GM21825 (cell line): ENCODE measurements around the gene RRP12.

ENCODE experiments used
- ATAC-seq: cut with Tn5 transposase; IDR thresholded peaks from one replicate; pipeline ENCODE4 v1.9.1; 2021; ENCODE audit warnings: mild to moderate bottlenecking, moderate library complexity; ENCODE audit not compliant: unreplicated experiment

Gene RRP12

GRCh38 chr10:97336446-97336845 lies 64.7 kb downstream of the RRP12 start:
- no peak for ATAC-seq

GRCh38 chr10:97336006-97336405 lies 65.1 kb downstream of the RRP12 start:
- no peak for ATAC-seq

DNA sequence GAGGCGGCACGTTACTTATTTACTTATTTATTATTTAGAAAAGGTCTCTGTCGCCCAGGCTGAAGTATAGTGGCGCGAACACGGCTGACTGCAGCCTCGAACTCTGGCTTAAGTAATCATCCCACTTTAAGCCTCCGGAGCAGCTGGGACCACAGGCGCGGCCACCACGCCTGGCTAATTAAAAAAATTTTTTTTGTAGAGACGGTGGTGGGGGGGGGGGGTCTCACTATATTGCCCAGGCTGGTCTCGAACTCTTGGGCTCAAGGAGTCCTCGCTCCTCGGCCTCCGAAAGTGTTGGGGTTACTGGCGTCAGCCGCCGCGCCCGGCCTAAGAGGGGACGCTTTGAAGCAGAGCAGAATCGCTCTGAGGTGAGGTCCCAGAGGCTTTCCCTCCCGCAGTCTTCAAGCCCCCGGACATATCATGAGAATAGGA lies 65.9 kb downstream of the RRP12 start:
- ATAC-seq, result no peak

DNA sequence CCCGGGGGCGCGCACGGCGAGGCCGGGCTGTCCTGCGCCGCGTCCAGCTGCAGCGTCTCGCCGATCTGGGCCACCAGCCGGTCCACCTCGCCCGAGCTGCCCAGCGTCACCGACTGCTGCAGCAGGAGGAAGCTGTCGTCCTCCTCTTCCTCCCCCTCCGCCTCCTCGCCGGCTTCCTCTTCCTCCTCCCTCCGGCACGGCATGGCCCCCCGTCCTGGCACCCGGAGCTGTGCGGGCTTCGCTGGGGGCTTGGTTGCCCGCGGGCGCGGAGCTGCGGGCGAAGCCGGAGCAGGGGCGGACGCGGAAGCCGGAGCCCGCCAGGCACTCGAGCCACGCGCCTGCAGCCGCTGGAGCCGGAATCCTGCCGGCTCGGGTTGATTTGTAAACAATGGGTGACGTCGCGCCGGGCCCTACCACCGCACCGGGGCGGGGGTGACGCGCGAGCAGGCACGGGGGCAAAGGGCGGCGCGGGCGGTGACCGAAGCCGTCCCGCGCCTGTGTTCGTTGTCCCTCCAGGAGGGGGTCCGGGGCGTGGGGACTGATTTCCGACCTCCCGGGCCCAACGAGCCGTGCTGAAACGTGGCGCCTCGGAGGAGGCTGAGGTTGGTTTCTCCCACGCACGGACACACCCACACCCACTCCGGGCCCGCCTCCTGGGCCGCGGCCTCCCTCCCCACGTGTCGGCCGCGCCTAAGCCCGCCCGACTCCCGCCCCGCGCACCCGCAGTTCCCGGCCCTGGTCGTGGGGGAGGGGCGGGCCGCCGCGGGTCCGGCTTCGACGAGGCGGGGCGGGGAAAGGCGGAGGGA lies 66.6 kb downstream of the RRP12 start, which contains the start of gene FRAT2:
Gene FRAT2, minus strand, starts transcription at position 360 of the 806 bp plus-strand sequence. Its CDS starts 157 bp downstream, at position 203.
- ATAC-seq, result peak; percentile 78

- peak; percentile 21 for ATAC-seq
Measured at GRCh38 chr10:97333601-97334369, 67.4 kb downstream of the RRP12 start.

DNA sequence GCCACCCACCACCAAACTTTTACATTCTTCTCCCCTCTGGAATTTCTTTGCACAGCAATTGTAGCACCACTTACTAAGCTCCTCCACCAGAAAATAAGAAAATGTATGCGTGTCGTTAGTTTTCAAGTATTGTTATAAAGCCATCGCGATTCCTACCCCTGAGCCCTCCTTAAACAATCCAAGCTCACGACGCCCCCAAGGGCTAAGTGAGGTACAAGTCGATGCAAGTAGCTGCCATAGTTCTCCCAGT lies 67.9 kb downstream of the RRP12 start:
- no peak for ATAC-seq

- no peak for ATAC-seq
Measured at GRCh38 chr10:97332591-97333350, 68.4 kb downstream of the RRP12 start.

GRCh38 chr10:97331153-97331703 lies 69.9 kb downstream of the RRP12 start:
- ATAC-seq, result no peak

DNA sequence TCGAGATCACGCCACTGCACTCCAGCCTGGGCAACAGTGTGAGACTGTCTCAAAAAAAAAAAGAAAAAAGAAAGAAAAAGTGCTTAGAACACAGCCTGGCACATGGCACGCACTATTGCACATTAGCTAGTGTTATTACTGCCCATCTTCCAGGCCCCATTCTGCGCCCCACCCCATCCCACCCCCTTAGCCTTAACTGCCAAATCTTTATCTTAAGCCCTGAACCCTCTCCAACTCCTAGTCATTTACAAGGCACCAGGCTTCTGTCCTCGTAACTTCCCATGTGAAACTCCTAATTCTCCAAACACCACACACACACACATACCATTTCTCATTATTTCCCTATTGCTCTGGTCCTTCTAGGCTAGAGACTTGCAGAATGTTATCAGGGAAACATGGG lies 71.4 kb downstream of the RRP12 start:
- no peak for ATAC-seq

DNA sequence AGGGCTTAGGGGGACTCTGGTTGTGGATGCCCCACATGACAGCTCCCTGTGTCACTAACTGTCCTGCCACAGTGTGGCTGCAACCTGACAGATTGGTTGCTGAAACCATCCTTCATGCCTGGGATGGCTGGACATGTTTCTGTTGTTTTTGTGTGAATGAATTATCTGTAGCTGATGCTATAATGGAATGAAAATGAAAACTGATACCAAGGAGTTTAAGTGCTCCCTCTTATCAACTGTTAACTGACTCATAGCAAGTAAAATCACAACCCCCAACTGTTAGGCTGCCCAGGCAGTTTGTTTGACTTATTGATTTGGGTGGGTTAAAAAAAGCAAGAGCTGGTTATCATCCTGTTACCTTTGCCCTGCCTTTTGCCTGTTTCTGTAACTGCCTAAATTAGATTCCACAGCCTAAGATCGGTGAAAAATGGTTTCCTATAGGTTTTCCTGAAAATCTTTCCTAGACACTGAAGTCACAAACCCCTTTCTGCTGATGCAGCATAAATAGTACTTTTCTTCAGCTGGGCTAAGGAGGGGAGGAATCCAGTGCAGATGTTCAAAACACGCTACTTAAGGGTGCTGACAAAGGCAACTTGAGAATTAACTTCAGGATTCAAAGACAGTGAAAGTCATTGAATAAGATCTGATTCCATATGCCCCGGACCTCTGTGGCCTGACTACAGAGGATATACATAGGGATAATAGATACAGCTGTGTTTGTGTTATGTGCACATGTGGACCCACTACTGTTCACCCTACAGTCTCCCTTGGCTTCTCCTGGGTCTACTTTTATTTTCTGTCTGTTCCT lies 72.3 kb downstream of the RRP12 start:
- no peak for ATAC-seq

- ATAC-seq, result no peak
Measured at GRCh38 chr10:97327348-97328294, 73.5 kb downstream of the RRP12 start.

DNA sequence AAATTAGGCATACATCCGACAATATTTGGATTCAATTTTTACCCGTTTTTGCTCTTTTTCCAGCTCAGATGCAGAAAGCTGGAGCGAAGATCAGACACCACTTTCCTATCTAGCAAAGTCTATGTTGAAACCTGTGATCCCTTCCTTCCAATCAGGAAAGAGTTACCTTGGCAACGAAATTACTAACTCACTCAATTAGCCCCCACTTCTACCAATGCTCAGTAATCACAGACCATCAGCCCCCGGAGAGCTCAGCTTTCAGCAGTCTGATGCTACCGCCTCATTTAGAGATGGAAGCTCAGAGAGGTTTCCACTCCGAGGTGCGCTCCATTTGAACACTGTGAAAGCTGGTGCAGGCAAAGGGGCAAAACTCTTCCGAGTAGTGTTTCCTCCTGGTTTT lies 75.4 kb downstream of the RRP12 start:
- no peak for ATAC-seq

DNA sequence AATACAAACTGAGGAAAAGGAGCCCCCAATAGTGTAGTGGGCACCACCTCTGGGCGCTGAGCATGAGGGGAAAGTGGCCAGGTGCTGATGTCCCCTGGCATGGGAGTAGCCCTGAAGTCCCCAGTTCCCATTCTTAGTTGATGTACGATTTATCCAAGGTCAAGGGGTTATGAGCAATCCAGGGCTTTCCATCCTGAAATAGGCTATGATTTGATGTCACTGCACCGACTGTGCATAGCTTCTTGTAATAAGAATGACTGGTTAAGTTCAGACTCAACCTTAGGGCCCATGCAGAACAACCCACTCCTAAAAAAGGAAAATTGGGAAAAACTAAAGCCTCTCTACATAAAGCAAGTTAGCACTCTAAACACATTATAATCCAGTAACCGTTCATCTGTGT lies 77.6 kb downstream of the RRP12 start:
- no peak for ATAC-seq

DNA sequence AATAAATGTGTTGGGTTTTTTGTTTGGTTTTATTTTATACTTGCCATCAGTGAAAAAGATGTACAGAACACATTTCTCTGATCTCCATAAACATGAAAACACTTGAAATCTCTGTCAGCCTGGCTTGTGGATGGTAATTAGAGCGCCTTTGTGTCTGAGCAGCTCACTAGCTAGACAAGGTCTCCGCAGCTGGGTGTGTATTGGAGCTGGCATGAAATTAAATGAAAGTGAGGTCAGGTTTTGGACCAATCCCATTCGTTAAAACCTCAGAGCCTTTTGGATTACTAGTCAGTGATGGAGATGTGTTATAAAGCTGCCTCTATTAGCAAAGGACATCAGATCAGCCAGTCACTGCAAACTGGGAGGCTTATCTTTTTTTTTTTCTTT lies 79.3 kb downstream of the RRP12 start:
- ATAC-seq, result no peak

DNA sequence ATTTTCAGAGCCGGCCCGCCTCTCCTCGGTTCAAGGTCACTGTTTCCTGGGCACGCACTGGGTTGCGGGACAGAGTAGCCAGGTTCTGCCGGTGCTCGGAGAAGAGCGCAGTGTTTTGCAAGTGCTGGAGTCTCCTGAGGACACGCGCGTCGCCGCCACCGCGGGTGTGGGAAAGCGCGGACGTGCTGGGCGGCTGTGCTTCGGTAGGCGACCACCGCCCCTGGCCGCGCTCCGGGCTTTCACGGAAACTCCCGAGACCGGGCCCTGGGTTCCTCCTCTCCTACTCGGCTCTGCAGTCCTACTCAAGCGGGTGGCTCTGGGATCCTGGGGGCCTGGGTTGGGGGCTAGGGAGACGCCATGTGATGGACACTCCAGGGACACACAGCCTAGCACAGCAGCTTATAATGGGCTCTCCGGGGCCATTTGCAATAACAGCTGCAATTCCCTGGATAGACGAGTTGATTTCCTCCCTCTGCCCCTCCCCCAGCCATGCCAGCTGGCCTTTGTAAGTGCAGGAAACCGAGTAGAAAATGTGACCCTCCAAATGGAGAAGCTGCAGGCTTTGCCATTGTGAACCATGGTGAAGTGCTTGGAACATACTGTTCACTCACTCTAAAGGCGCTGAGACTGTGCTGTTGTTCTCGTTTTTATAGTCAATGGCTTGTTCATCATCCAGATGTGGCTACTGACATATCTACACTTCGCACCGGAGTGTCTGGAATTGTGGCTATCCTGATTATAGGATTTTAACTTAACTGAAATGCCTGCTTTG lies 79.9 kb downstream of the RRP12 start:
- ATAC-seq, result no peak

DNA sequence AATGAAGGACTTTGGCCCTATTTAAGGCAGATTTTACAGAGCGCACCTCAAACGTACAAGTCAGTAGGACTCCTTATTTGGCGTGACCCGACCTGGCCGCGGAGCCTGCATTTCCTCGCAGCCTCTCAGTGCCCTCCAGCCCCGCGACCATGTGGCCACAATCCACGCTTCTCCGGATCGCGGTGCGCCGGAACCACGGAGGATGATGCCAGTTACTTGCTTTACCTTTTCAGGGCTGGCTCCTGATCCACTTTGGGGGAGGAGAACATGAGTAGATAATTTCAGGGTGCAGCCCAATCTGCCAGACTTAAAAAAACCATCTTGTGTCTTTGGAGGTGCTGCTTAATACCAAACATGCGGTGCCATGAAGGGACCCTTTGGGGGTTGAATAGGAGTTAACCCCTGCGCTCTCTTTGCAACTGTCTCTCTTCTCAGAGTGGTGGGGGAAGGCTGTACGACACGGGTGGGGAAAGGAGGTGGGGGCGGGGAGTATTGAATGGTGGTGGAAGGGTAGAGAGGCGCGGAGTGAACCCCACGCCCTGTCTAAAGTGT lies 80.6 kb downstream of the RRP12 start:
- no peak for ATAC-seq

- peak; percentile 42 for ATAC-seq
Measured at GRCh38 chr10:97319671-97320479, 81.3 kb downstream of the RRP12 start.
